ENCODE data around the gene FAM163B. TPM values are rescaled to one million over a fixed set of nuclear protein-coding genes. Genes with fewer than 3 reads are reported as not detected.

FAM163B gene
- total RNA-seq, 4 donors from 2014 or later: not detected

DNA sequence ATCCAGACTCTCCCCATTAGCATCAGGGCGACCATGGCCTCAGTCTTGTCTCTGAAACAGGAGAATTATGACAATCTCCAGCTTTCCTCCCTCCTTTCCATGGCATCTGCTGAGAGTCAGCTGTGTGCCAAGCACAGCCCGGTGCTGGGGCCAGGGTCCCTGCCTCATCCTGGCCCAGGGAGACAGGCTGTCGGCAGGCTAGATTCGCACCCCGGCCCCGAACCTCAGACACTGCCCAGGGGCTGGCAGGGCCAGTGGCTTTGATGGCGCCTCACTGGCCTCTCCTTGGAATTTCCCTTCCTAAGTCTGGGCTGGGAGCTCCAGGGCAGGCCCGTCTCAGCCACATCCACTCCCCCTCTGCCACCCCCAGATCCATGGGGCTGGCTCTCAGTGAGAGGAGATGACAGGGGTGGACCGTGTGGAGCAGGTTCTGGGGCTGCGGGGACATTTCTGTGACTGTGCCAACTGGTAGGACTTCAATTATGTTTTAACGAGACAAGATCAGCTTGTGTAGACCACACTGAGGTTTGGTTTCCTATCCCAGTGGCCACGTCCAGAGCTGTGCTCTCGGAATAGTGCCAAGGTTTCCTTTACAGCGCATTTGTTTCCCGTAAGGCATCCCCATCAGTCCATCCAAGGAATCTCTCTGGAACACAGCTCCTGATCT is 15.5 kb downstream of the FAM163B start:
- no peak for DNase-seq (ENCODE audit: low spot score in 2 of 2)
- TF ChIP-seq POLR2A (IDR thresholded peaks at IDR 0.05): no peak
- TF ChIP-seq, protein P1, sequence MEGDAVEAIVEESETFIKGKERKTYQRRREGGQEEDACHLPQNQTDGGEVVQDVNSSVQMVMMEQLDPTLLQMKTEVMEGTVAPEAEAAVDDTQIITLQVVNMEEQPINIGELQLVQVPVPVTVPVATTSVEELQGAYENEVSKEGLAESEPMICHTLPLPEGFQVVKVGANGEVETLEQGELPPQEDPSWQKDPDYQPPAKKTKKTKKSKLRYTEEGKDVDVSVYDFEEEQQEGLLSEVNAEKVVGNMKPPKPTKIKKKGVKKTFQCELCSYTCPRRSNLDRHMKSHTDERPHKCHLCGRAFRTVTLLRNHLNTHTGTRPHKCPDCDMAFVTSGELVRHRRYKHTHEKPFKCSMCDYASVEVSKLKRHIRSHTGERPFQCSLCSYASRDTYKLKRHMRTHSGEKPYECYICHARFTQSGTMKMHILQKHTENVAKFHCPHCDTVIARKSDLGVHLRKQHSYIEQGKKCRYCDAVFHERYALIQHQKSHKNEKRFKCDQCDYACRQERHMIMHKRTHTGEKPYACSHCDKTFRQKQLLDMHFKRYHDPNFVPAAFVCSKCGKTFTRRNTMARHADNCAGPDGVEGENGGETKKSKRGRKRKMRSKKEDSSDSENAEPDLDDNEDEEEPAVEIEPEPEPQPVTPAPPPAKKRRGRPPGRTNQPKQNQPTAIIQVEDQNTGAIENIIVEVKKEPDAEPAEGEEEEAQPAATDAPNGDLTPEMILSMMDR (IDR thresholded peaks at IDR 0.05): no peak
- no peak overlapping the region for H3K4me3 ChIP-seq (ENCODE audit: low read depth, poor library complexity, severe bottlenecking)
- intact Hi-C loops (cut with DNase I; ENCODE audit: low total_unique reads): no loop called here
- 64 to 69% methylated on average over 14 of the region's 15 CpGs for WGBS, 2 donors

GRCh38 chr9:133592731-133593409 is 16.3 kb downstream of the FAM163B start:
- 76 to 84% methylated on average over 16 of the region's 17 CpGs for WGBS, 2 donors
- intact Hi-C loops (cut with DNase I; ENCODE audit: low total_unique reads): no loop called here
- DNase-seq (ENCODE audit: low spot score in 2 of 2): no peak
- TF ChIP-seq, protein P1 (IDR thresholded peaks at IDR 0.05): no peak
- TF ChIP-seq POLR2A (IDR thresholded peaks at IDR 0.05): no peak
- H3K4me3 ChIP-seq (ENCODE audit: low read depth, poor library complexity, severe bottlenecking): no peak overlapping the region

DNA sequence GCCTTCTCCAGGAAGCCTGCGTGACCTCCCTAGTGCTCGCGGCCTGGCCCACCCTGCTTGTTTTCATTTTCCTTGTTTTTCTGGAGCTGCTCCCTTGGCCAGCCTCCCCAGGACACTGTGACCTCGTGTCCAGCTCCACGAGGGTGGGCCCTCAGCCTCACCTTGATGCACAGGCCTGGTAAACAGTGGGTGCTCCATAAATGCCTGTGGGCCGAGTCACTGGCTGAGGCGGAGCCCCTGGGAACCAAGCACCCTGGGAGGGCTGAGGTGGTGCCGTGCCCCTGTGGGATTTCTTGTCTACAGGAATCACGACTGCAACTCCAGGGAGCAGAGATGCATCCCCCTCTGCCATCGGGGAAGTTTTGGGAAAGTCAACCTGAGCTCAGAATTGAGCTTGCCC is 17.2 kb downstream of the FAM163B start:
- no peak for TF ChIP-seq POLR2A (IDR thresholded peaks at IDR 0.05)
- TF ChIP-seq, protein P1 (IDR thresholded peaks at IDR 0.05): no peak
- H3K4me3 ChIP-seq (ENCODE audit: low read depth, poor library complexity, severe bottlenecking): no peak overlapping the region
- 63 to 73% methylated on average over 9 to 10 of the region's 10 CpGs for WGBS, 2 donors
- intact Hi-C loops (cut with DNase I; ENCODE audit: low total_unique reads): no loop called here
- DNase-seq (ENCODE audit: low spot score in 2 of 2): no peak

GRCh38 chr9:133591116-133591910 is 17.9 kb downstream of the FAM163B start:
- WGBS, 2 donors: 88 to 89% methylated on average over 16 to 17 of the region's 17 CpGs
- TF ChIP-seq POLR2A (IDR thresholded peaks at IDR 0.05): no peak
- no peak overlapping the region for H3K4me3 ChIP-seq (ENCODE audit: low read depth, poor library complexity, severe bottlenecking)
- no peak for DNase-seq (ENCODE audit: low spot score in 2 of 2)
- intact Hi-C loops (cut with DNase I; ENCODE audit: low total_unique reads): no loop called here

DNA sequence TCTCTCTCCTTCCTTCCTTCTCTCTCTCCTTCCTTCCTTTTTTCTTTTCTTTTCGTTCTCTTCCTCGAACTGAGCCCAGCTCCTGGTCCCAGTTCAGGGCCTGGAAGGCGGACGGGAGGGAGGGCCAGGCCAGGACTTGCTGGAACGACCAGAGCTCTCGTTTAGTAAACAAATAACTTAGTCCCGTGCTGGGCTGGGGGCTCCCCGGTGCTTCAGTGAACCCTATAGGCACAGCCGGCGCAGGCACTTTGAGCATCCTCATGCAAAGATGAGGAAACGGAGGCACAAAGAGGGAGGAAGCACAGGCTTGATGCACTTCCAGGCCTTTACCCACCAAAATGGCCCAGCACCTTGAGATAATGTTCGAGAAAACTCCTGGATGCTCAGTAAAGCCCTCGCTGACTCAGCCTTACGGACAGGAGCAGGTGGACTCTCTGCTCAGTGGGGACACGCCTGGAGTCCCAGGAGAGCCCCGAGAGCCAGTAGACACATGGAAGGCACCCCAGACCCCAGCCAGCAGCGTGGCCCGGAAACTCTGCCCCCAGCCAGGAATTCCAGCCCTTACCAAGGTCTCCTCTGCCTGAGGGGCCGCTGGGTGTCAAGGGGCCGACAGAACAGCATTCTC is 18.8 kb downstream of the FAM163B start:
- no peak for DNase-seq (ENCODE audit: low spot score in 2 of 2)
- intact Hi-C loops (cut with DNase I; ENCODE audit: low total_unique reads): no loop called here
- TF ChIP-seq POLR2A (IDR thresholded peaks at IDR 0.05): no peak
- TF ChIP-seq, protein P1 (IDR thresholded peaks at IDR 0.05): no peak
- WGBS, 2 donors: 67 to 73% methylated on average over 19 to 20 of the region's 20 CpGs
- no peak overlapping the region for H3K4me3 ChIP-seq (ENCODE audit: low read depth, poor library complexity, severe bottlenecking)
